Endothelial cell of umbilical vein (primary cell): ENCODE measurements around the gene SORCS3. TPM values are rescaled to one million over a fixed set of nuclear protein-coding genes. Genes with fewer than 3 reads are reported as not detected.

Experiments used
- BruUV-seq: library from RNA; stranded (reverse); fragments of 400-500 nt; replicated peaks from 2 replicates; lab custom pipeline; 2021; lab: Mats Ljungman, UMichigan
- CTCF ChIA-PET: fragments of 300-600, 350-600 bp; sonication (Branson Sonifier 250); formaldehyde crosslinking; loops from one replicate; lab custom pipeline; 2021; ENCODE audit warnings: antibody characterized with exemption, inconsistent platforms; lab: Charles Lee
- POLR2A ChIA-PET: fragments of 300-600, 350-600 bp; sonication (Branson Sonifier 250); formaldehyde crosslinking; loops from one replicate; lab custom pipeline; 2021; ENCODE audit warnings: antibody characterized with exemption, inconsistent platforms; lab: Charles Lee
- DNase-seq: peaks from one replicate; pipeline ENCODE4 v3.0.0-alpha.2; 2011; ENCODE audit warnings: low read depth, low spot score
- FAIRE-seq: peaks from 2 replicates; lab custom pipeline; 2011; peaks lifted over from hg19 to GRCh38; lab: Jason Lieb, UNC
- H2AFZ ChIP-seq: 2 replicates; pipeline ENCODE4 v1.6.0; 2012; ENCODE audit warnings: low read depth, low read length, control low read depth, inconsistent platforms
- H3K27ac ChIP-seq: 2 replicates; pipeline ENCODE4 v1.5.1; 2011; ENCODE audit warnings: low read depth, mild to moderate bottlenecking, control low read depth, low read length, moderate library complexity; ENCODE audit not compliant: insufficient read depth
- H3K27me3 ChIP-seq, 2 experiments: 2 replicates each; pipeline versions ENCODE4 v1.6.0 to v1.6.1; 2011; ENCODE audit warnings: low read length in 2 of 2, mixed read lengths in 1 of 2; ENCODE audit not compliant: control insufficient read depth in 2 of 2, insufficient read depth in 2 of 2
- H3K36me3 ChIP-seq, 2 experiments: 2 replicates in 1 of 2; 3 replicates in 1 of 2; pipeline ENCODE4 v1.5.1; 2011; ENCODE audit warnings: low read length in 2 of 2, mild to moderate bottlenecking in 1 of 2, moderate library complexity in 1 of 2; ENCODE audit not compliant: control insufficient read depth in 2 of 2, insufficient read depth in 2 of 2; ENCODE audit errors: extremely low read depth in 1 of 2
- H3K4me1 ChIP-seq: 3 replicates; pipeline ENCODE4 v1.5.1; 2011; ENCODE audit warnings: mild to moderate bottlenecking, low read length; ENCODE audit not compliant: control insufficient read depth, insufficient read depth; ENCODE audit errors: extremely low read depth
- H3K4me2 ChIP-seq: 2 replicates; pipeline ENCODE4 v1.6.1; 2011; ENCODE audit warnings: low read length, control low read depth, mixed read lengths; ENCODE audit not compliant: insufficient read depth
- H3K4me3 ChIP-seq, 3 experiments: fragments of 200-600 bp in 1 of 3; sonication (generic), shearing (Covaris generic) in 1 of 3; replicated peaks in 1 of 3; 2 replicates each; pipeline ENCODE4 v1.5.1; 2011 to 2016; ENCODE audit warnings: control low read depth in 3 of 3, low read length in 3 of 3, mild to moderate bottlenecking in 2 of 3, inconsistent platforms in 1 of 3, low read depth in 1 of 3, moderate library complexity in 1 of 3; ENCODE audit not compliant: insufficient read depth in 1 of 3
- H3K79me2 ChIP-seq: 2 replicates; pipeline ENCODE4 v1.6.0; 2012; ENCODE audit warnings: low read length, inconsistent platforms; ENCODE audit not compliant: control insufficient read depth, insufficient read depth
- H3K9ac ChIP-seq: replicated peaks from 2 replicates; pipeline ENCODE3; 2011; ENCODE audit warnings: low read length, control low read depth; ENCODE audit not compliant: insufficient read depth; ENCODE audit errors: extremely low read depth
- H3K9me1 ChIP-seq: replicated peaks from 3 replicates; pipeline ENCODE4 v1.6.0; 2011; ENCODE audit warnings: mild to moderate bottlenecking, low read length; ENCODE audit not compliant: control insufficient read depth, insufficient read depth; ENCODE audit errors: extremely low read depth
- H3K9me3 ChIP-seq: replicated peaks from 2 replicates; pipeline ENCODE4 v1.5.1; 2012; ENCODE audit warnings: low read length, inconsistent platforms; ENCODE audit not compliant: control insufficient read depth, insufficient read depth
- H4K20me1 ChIP-seq: replicated peaks from 2 replicates; pipeline ENCODE3; 2011; ENCODE audit warnings: mild to moderate bottlenecking, low read length; ENCODE audit not compliant: control insufficient read depth, insufficient read depth; ENCODE audit errors: extremely low read depth
- CTCF ChIP-seq, 2 donors: IDR thresholded peaks; 1 replicate in 1 of 2; 2 replicates in 1 of 2; pipeline ENCODE4 v1.5.1; 2011; ENCODE audit warnings: low read length in 2 of 2, mild to moderate bottlenecking in 2 of 2, moderate library complexity in 2 of 2, control low read depth in 1 of 2, inconsistent platforms in 1 of 2, low read depth in 1 of 2; ENCODE audit not compliant: insufficient read depth in 1 of 2; ENCODE audit errors: extremely low read depth in 1 of 2
- EZH2 ChIP-seq: IDR thresholded peaks from 2 replicates; pipeline ENCODE4 v1.6.1; 2012; ENCODE audit warnings: borderline replicate concordance, low read depth, mild to moderate bottlenecking, moderate library complexity, low read length, inconsistent platforms; ENCODE audit not compliant: severe bottlenecking
- FOS ChIP-seq: IDR thresholded peaks from 2 replicates; pipeline ENCODE4 v1.6.1; 2011; ENCODE audit warnings: mild to moderate bottlenecking, low read length, moderate library complexity, borderline replicate concordance; ENCODE audit not compliant: insufficient read depth
- GATA2 ChIP-seq: IDR thresholded peaks from 2 replicates; pipeline ENCODE4 v1.7.0; 2011; ENCODE audit warnings: low read depth, mild to moderate bottlenecking, moderate library complexity, mixed read lengths, low read length; ENCODE audit not compliant: insufficient read length, insufficient read depth
- JUN ChIP-seq: IDR thresholded peaks from 2 replicates; pipeline ENCODE4 v1.6.1; 2011; ENCODE audit warnings: borderline replicate concordance, low read depth; ENCODE audit not compliant: insufficient read length, insufficient read depth
- MAX ChIP-seq: IDR thresholded peaks from 2 replicates; pipeline ENCODE4 v1.6.1; 2011; ENCODE audit not compliant: insufficient read depth, insufficient read length
- MYC ChIP-seq: IDR thresholded peaks from one replicate; pipeline ENCODE4 v1.6.1; 2011; ENCODE audit warnings: mild to moderate bottlenecking, low read depth, low read length
- POLR2A ChIP-seq: IDR thresholded peaks from 2 replicates; pipeline ENCODE4 v1.6.1; 2012; ENCODE audit warnings: low read depth, mild to moderate bottlenecking, control low read depth, low read length
- POLR2AphosphoS5 ChIP-seq: IDR thresholded peaks from 2 replicates; pipeline ENCODE4 v1.6.1; 2012; ENCODE audit warnings: low read depth, mild to moderate bottlenecking, control low read depth, low read length, moderate library complexity; ENCODE audit not compliant: insufficient read depth
- dilution Hi-C: fragments of 300-500 bp; cut with MboI; formaldehyde crosslinking; loops from one replicate; pipeline ENCODE4 v1.15.0; 2019; ENCODE audit warnings: low sequenced_read_pairs; ENCODE audit not compliant: extremely low pct_ligation_motif_present
- intact Hi-C: fragments of 100-400 bp; cut with micrococcal nuclease; formaldehyde crosslinking; loops from one replicate; pipeline ENCODE4 v1.10.0; 2022
- polyA plus RNA-seq, 4 experiments: library from polyadenylated mRNA; depleted of rRNA in 3 of 4; stranded (reverse) in 3 of 4; unstranded in 1 of 4; fragments of >200 nt; gene quantifications; 2 replicates each; pipeline versions ENCODE4 v1.2.1 to v1.2.3, GENCODE V29; 2011 to 2012; ENCODE audit warnings: missing spikeins in 1 of 4
- total RNA-seq: library from RNA; stranded (reverse); gene quantifications from 2 replicates; pipeline ENCODE4 v1.2.3, GENCODE V29; 2021

Gene SORCS3
- total and polyA plus RNA-seq, 2 donors (not counting 3 experiments of a cell fraction or from before 2014, with no cell fraction given): not detected

DNA sequence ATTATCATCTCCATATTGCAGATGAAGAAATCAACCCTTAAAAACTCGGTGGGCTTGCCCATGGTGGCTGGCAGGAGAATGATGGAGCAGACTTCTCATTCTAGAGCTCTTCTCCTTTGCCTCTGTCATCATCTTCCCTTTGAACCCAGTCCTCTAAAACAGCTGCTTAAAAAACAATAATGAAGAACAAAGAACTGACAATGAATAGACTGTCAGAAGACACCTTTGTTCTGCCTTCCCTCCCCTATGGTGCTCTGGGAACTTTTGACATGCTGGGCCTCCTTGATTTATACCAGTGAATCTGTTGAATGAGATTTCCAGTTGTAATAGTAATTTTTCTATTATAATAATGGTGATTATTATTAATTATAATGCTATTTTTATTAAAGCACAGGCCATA, 103.0 kb downstream of the SORCS3 start:
- H3K9me3 ChIP-seq: peaks cover 10% of the 10 kb centered on the region
- CTCF ChIA-PET: no interaction called here
- DNase-seq: no peak
- H3K36me3 ChIP-seq: no peaks in the 10 kb centered on the region
- H3K79me2 ChIP-seq: no peaks in the 10 kb centered on the region
- TF ChIP-seq EZH2 (no peak), GATA2 (no peak), CTCF (IDR thresholded peaks at IDR 0.05; ENCODE audit: extremely low read depth in 1 of 2, insufficient read depth in 1 of 2, low read depth in 1 of 2, low read length in 2 of 2) (no peak), POLR2A (no peak), JUN (no peak), FOS (no peak), POLR2AphosphoS5 (no peak), MYC (no peak), MAX (no peak)
- no peak overlapping the region for H3K4me3 ChIP-seq
- no peak overlapping the region for H2AFZ ChIP-seq
- H3K9ac ChIP-seq: no peak overlapping the region
- dilution Hi-C loops: no loop called here
- H3K27me3 ChIP-seq: no peaks in the 10 kb centered on the region
- intact Hi-C loops: no loop called here
- FAIRE-seq: no peak
- POLR2A ChIA-PET: no interaction called here
- no TSS peak for BruUV-seq
- no peaks in the 10 kb centered on the region for H4K20me1 ChIP-seq
- H3K4me1 ChIP-seq: no peaks in the 10 kb centered on the region
- H3K9me1 ChIP-seq: no peaks in the 10 kb centered on the region
- no peak overlapping the region for H3K4me2 ChIP-seq
- no peak overlapping the region for H3K27ac ChIP-seq
